Right hindlimb (tissue), 1 donor: ENCODE results near the gene GFAP.
A peak's percentile ranks its signal among the peaks of the same experiment; 100 is the strongest.

Experiments used
- DNase-seq: peaks from one replicate; pipeline ENCODE4 v3.0.0-alpha.2; 2018

Gene GFAP

DNA sequence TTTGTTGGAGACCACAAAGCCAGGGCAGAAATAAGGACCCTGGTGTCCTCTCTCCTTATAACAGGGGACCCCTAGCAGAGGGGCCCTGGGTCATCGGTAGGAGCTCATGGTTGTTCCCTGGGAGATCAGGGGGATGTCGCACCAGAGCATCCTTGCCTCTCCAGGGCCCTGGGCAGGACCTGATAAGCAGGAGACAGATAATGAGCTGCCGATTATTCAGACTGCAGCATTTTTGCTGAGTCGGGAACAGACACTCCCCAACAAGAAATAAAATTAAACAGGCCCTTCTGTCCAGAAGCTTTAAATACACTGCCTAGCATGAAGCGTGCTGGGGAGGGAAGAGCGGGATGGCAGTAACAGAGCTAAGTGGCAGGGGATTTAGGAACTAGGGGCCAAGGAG is 15.4 kb upstream of the GFAP start:
- no peak for DNase-seq

DNA sequence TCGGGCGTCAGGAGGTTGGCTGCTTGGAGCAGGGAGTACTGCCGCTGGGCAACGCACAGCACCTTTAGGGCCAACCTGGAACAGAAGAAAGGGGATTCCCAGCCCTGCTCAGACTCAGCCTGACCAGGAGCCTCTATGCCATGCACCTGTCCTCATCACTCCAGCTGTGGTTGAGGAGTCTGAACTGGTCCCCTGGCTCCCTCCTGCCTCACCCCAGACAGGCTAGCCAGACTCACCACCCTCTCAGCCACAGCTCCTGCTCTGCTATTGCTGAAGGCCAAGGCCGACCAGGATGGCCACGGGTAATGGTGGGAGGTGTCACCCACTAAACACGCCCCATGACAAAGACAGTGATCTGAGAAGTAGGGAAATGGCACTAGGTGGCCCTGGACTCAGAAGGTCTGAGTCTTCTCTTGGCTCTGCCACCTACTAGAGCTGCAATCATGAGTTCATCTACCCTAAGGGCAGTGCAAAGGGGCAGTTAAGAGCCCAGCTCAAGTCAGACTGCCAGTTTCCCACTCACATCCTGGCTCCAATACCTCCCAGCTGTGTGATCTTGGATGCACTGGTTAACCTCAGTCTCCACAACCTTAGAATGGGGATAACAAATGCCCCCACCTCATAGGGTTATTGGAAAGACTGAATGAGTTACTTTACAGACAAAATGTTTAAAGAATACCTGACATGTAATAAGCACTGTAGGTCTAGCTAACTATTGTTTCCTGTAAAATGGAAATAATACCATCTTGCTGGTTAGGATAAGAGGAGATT is 13.8 kb upstream of the GFAP start:
- DNase-seq: peak; percentile 16

DNA sequence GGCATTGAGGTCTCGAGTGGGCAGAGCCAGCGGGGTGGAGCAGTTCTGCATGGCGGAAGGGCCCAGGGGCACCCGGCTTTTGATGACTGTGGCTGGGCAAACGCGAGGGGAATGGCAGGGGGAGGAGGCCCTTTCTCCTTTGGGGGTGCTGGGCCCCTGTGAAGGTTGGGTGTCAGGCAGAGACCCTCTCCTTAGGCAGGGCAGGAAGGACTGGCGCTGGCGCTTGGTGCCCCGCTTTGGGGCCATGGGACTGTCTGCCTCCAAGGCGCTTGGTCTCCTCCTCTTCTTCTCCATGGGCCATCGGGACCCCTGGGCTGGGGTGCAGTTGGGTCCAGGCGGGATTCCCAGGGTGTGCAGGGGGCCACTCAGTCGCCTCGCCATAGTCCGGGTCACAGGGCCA is 12.8 kb upstream of the GFAP start:
- DNase-seq: peak; percentile 8

DNA sequence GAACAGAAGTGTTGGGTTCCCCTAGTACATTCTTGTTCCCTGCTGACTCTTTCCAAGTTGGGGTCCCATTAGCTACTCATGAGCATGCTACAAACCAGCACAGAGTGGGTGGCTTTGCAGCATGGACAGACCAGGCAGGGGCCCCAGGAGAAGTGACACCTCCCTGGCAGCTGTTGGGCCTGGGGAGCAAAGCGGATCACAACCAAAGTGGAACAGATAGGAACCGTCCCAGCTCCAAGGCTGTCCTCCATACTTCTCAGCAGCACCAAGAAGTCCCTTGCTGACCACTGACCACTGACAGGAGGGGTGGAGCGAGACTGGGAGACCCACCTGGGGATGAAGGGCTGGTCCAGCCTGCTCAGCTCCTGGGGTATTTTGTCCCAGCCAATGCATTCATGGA is 12.4 kb upstream of the GFAP start:
- DNase-seq: peak; percentile 15

DNA sequence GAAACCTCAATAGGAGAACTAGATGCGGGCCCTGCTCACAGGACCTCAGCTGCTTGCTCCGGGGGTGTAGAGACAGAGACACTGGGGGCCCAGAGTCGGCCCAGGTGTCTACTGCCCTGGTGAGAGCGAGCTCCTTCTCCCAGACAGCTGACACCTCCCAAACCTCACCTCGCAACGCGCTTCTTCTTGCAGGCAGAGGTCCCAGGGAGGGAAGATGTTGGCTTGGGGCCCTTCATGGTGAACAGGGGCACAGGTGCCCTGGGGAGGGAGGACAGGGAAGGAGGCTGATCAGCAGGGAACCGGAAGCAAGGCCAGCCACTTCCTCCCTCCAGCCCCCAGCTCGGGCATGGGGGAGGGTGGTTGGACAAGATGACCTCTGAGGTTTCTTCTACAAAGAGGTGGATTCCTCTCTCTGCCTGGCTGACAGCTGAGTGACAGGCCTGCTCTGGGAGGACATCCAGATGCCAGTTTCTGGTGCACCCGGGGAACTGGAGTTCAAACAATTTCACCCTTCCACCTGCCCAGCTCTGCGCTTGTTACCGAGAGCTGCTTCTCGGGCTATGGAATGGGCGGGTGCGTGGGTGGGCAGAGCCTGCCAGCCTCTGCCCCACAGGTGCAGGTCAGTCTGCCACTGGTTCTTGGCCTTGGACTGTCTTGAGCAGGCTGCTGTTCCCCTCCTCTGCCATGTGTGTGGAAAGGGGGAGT is 11.7 kb upstream of the GFAP start:
- DNase-seq: peak; percentile 15

DNA sequence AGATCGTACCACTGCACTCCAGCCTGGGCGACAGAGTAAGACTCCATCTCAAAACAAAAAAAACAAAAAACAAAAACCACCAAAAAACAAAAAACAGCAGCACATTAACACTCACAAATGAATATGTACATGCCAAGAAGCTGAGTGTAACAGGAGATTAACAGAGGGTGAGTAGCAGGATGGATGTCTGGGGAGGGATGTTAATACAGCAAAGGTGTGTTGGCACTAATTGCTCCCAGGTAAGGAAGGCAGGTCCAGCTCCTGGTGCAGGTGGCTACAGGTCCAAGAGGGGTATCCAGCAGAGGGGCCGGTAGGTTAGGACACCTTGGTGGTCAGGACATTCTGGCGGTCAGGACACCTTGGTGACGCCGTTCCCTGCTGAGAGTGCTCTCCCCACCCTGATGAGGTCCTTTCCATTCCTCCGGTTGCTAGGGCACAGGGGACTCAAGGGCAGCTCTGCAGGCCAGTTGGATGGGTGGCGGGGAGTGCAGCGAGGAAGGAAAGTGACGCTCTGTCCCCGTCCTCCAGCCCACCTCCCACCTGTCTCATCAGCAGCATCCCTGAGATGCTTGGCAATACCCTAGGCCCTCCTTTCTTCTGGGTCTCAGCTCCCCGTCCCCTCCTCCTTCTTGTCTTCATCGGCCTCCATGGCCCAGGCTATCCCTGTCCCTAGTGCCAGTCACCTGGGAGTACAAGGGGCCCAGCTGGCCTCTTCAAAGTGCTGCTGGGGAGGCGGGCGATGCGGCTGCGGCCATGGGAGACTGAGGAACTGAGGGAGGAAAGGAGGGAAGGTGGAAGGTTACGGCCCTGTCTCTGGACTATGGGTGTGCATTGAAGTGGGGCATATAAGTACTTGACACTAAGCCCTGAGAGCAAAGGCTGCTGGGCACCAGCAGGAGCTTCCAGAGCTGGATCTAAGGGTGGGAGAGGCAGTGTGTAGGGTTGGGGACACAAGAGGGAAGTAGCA is 10.7 kb upstream of the GFAP start:
- DNase-seq: peak; percentile 15

DNA sequence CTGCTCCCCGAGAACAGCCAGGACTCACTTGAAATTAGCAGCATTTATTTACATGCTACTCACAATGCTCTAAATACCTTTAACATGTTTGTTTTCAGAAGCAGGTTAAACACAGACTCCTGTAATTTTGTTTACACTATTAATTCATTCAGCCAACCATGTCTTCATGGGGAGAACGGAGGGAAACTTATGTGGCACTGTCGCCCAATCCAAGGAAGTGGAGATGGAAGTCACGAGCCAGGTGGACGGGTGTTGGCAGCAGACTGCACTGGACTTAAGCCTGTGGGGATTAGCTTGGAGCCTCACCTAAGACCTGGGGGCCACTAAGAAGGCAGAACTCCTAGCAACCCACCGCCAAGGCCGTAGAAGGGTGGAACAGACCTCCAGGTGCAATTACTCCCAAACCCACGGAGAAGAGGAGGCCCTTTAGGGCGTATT is 8.8 kb upstream of the GFAP start:
- DNase-seq: no peak

DNA sequence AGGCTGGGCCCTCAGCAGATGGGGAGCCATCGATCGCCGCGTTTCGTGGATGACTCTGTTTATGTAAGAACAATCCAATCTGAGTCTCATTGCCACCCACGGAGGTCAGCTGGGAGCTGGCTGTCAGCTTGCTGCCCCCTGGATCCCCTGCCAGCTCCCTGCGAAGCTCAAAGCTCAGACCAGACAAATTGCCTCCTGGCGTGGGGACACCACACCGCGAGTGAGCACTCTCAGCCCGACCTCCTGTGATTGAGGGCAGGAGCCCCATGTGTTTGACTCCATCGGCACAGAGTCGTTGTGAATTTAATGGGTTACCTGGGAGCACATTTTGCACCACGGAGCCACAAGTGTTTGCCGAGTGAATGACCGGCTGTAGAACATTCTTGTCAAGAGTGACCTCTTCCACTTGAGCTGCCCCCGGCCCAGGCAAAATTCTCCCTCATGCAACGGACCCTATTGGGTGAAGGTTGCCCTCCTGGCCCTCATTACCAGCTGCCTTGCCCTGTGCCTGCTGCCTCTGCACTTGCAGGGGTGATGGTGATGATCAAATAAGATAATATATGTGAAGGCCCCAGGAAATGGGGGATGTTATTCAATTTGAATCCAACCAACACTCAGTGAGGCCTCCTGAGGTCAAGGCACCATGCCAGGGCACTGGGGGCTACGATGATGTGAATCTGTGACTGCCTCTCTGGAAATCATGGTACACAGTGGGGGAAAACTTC is 7.6 kb upstream of the GFAP start:
- DNase-seq: peak; percentile 18

DNA sequence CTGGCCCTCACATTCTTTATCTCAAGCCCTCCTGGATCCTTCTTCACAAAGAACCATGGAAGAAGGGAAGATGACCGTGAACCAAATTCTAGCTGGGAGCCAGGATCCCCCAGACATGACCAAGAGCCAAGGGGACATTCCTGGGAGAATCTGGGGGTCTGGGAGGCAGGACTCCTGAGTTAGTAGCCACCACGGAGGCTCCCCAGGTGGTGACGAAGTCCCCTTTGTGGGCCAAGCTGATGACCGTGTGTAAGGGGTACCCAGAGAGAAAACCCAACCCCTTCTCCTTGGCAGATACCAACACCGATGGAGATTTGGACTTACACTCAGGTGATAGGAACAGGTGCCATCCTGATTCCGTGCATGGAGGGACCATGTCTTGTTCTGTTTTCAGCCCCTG is 6.8 kb upstream of the GFAP start:
- DNase-seq: peak; percentile 18

DNA sequence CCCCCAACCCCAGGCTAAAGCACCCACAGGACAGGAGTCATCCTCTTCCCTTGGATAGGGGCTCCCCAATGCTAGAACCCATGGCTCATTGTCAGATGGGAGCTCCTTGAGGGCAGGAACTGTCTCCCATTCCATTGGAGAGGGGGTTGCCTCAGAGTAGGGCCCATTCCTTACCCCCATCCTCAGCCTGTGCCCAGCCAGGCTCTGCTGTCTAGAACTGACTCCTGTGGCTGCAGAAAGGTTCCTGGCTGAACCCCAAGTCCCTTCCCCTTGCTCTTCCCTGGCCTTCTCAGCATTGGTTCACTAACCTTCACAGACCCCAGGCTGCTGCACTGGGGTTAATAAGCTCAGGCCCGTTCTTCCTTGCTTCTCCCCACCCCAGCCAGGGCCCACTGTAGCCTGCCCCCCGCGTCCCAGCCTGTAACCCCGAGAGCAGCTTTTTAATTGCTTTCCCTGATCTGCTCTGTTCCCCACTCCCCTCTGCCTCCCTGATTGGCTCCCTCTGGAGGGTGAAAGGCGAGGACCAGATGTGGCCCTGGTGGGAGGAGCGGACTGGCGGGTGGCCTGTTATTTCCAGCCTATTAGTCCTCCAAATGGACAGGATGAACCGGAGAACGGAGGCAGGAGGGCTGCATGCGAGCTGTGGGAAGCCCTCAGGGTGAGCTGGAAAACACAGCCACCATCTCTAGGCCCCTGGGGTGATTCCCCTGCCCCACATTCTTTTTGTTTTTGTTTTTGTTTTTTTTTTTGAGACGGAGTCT is 6.0 kb upstream of the GFAP start:
- DNase-seq: peak; percentile 33

DNA sequence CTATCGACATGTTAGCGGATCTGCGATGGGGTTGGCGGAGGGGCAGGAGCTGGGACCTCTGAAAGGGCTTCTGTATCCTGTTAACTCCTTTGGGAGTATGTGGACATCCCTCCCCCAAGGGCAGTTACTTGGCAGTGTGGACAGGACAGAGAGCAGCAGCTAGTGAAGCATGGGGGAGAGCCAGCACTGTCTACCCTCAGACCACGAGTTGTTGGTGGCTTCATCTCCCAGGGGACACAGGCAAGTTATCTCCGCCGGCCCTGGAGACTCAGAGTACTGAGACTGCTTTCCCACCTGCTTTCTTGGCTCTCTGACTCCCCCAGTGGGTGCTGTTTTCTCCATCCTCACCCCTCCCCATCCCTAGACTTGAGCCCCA is 5.3 kb upstream of the GFAP start:
- peak; percentile 29 for DNase-seq

DNA sequence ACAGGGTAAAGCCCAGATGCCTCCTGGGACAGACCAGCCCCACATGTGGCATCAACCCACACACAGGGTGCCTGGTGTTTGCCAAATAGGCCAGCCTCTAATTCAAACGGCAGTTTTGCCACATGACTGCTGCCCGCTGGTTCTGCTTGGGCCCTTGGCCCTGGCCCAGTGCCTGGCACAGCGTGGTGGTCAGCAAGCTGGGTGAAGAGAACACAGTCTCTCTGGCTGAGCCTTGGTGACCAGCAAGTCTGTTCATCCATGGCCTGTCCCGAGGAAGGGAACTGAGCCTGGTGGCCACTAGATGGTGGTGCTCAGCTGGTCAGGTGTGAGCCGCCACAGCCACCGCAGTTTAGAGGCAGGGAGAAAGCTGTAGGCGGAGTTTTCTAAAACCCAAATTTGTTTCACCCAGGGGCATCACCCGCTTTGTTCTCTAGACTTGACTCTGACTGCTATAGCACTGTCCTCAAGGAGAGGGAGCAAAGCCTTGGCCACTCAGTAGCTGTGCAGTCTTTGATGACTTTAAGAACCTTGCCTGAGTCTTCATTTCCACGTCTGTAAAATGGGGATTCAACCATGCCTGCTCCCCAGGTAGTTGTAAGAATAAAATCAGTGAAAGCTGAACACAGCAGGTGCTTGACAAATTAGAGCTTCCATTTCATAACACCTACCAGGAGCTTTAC is 4.7 kb upstream of the GFAP start:
- DNase-seq: peak; percentile 87

DNA sequence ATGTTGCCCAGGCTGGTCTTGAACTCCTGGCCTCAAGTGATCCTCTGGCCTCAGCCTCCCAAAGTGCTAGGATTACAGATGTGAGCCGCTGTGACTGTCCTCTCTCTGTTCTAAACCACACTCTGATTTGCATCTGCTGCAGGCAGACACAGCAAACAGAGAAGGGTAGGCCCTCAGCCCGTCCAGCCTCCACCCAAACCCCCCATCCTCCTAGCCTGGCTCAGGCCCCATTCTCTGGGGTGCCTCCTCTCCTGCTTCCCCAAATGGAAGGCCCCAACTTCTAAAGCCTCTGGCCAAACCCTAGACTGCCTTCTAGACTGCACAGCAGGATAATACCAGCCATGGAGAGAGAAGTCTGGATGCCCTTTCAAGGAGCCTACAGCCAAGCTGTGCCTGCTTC is 4.1 kb upstream of the GFAP start:
- no peak for DNase-seq

DNA sequence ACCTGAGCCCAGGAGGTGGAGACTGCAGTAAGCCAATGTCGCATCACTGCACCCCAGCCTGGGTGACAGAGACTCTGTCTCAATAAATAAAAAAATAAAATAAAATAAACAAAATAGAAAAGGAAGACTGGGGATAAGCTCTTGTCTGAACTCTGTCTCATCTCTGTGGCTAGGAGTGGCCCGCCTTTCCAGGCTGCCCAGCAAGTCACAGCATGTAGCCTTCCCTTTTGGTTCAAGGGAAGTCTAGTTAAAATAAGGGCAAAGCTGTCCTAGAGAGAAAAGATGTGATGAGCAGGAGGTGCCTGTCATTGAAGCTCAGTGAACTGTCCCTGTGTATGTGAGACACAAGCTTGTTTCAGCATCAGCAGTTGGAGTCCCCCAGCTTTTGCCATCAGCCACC is 2.7 kb upstream of the GFAP start:
- no peak for DNase-seq

DNA sequence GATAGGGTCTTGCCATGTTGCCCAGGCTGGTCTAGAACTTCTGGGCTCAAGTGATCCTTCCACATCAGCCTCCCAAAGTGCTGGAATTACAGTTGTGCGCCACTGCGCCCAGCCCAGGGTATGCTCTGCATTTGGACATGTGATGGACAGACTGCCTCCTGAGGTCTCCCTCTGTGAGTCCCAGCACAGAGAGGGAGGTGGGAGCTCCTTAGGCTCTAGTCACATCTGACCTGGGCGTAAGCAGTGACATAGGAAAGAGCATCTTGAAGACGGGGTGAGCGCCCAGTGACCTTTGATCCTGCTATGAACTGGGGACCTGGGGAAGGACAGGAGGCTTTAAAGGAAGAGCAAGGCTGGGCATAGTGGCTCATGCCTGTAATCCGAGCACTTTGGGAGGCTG is 2.2 kb upstream of the GFAP start:
- peak; percentile 5 for DNase-seq

DNA sequence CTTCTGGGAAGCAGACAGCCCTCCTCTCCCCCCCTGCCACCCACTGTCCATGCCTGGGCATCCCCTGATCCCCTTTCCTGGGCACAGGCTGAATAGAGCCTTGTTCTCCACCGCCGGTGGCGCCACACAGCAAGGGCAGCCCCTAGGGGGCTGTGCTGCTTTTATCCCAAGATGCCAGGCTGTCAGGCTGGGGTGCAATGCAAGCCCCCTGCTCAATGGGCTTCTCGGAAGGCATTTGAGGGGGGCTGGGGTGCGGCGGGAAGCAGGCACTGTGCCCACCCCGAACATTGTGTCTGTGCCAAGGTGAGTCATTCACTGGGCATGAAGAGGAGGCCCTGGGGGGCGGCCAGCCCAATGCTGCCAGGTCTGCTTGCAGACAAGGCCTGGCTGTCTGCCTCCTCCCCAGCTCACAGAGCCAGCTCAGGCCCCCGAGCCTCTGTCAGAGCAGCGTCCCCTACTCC is 1.5 kb upstream of the GFAP start:
- peak; percentile 63 for DNase-seq

DNA sequence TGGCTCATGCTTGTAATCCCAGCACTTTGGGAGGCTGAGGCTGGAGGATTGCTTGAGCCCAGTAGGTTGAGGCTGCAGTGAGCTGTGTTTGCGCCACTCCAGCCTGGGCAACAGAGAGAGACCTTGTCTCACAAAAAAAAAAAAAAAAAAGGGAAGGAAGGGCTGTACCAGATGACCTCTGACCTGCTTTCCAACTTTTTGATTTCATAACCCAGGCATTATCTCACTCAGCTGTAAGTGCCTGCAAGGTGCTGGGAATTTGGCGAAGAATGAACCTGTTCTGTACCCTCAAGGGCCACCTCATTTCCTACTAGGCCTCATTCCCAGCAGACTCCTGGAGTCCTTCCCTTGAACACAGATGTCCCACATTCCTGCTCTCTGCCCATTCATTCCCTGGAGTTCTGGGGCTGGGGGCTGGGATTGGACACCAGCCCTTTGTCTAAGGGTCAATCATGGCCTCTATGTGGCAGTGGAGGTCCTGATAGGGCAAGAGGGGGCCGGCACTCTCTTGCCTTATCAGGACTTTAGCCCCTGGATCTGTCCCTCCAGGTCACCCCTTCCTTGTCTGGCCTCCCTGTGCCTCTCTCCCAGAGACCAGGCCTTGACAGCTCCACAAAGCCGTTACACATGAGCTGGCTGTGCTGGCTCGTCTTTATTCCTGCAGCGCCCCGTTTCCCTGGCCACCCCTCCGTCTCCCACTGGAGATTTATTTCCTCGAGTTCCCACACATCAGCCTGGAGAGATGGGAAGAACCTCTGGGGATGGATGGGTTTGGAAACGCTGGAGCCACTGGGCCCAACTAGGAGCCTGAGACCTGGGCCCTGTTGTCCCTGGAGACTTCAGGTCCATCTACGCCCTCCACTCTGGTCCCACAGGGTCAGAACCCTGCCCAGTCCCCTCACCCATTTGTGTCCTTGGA is 821 bp upstream of the GFAP start:
- peak; percentile 12 for DNase-seq

DNA sequence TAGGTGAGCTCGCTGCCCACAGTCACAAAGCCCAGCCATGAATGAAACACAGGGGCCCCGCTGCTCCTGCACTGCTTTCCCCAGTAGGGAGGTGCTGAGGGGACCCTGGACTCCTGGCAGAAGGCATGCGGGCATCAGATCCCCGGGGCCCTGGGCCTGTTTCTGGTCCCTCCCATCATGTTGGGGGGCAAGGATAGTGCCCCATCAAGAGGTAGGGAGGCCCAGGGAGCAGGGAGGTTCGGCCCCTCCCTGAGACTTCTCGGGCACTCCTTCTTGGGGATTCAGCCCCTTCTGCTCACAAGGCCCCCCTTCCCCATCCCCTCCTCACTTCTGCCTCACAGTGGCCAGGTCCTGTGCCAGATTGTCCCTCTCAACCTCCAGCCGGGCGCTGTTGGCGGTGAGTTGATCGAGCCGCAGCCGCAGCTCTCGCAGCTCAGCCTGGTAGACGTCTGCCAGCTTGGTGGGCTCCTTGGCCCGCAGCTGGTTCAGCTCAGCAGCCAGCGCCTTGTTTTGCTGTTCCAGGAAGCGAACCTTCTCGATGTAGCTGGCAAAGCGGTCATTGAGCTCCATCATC is 515 bp downstream of the GFAP start:
- DNase-seq: no peak

DNA sequence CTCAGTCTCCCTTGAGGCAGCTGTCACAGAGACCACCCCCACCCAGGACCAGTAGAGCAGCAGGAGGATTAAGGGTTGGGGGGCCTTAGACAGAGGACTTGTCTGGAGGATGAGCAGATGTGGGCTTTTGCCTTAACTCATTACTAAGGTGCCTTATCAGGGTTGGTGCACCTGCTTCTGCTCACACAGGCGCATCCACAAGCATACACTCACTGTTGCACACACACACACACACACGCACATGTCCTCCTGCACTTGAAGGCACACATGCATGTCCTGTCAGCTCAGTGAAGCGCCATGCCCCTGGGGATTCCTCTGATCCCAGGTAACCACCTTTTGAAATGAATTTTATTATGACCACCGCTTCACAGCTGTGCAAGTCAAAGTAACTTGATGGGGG is 1.2 kb downstream of the GFAP start:
- no peak for DNase-seq

DNA sequence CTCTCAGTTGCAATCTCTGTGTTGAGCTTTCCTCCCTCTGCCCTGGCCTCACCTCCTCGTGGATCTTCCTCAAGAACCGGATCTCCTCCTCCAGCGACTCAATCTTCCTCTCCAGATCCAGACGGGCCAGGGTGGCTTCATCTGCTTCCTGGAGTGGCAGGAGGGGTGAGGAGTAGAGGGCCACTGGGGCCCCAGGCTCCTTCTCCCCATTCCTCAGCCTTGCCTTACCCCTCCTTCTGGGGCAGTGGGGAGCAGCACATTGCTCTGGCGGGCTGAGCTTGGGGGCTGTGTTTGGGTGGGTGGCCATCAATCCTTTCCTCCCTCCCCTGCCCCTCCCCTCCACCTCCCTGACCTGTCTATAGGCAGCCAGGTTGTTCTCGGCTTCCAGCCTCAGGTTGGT is 1.6 kb downstream of the GFAP start:
- no peak for DNase-seq
